CD4-positive, alpha-beta T cell treated with Interleukin-12 subunit alpha and Interleukin-12 subunit beta, for 1 hour (primary cell): ENCODE results near the gene ABCB10.
"Not testable (repeated sequence)": the region's sequence is repeated elsewhere in the genome, so short reads cannot be mapped to it uniquely, and the experiment has no call there.

Experiments used
- DNase-seq: peaks from one replicate; pipeline ENCODE4 v3.0.0-alpha.2; 2020

ABCB10 gene

DNA sequence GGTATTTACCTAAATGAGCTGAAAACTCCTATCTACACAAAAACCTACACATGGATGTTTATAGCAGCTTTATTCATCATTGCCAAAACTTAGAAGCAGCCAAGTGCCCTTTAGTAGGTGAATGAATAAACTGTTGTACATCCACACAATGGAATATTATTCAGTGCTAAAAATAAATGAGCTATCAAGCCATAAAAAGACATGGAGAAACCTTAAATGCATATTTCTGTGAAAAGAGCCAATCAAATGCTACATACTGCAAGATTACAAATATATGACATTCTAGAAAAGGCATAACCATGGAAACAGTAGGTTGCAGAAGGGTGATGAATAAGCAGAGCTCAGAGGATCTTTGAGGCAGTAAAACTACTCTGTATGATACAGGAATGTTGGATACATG, 23.3 kb downstream of the ABCB10 start:
- no peak for DNase-seq

GRCh38 chr1:229531326-229531725, 27.2 kb downstream of the ABCB10 start:
- no peak for DNase-seq

DNA sequence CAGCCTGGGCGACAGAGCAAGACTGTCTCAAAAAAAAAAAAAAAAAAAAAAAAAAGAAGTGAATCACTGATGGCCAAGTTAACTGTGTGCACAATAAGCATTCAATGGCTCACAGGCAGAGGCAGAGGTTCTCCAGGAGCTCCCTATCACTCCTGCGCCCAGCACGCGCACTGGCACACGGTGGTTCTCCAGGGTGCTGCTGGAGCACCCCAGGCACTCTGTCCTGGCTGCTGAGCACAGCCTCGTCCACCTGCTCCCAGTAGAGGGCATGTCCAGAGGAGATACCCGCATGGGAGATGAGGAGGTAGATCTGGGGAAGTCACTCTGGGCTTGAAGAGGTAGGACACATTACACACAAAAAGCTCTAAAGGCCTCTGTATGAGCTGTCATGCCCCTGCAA, 28.9 kb downstream of the ABCB10 start:
- no peak for DNase-seq

DNA sequence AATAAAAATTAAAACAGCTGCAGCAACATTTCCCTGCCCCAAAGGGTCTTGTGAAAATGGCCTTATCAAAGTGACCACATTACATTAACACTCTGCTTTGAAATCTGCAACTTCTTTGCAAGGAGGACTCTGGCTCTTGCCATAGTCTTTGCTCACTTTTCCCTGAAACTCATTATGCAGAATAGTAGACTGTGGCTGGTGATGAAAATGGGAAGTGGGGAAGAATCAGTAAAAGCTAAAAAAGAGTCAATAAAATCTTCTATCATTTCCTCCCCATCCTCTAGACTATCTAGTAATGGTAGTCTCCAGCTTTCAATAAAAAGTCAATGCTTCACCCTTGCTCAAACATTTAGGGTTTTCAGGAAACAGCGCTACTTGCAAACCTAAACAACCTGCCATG, 31.8 kb downstream of the ABCB10 start:
- no peak for DNase-seq

DNA sequence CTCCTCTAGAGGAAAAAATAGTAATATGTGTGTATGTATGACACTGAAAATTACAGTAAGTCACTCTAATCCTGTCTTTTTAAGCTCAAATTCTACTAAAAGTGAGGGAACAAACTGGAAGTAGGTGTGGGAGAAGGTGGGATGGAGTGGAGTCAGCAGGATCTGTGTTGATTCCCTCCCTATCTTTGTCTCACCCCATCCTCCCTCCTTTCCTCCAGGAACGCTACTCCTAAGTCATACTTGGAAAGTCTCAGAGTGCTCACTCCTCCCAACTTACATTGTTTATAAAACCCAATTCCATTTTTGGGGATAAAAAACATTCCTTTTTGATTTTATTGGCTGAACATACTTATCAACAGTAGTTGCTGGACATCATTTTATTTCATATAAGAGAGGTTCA, 35.5 kb downstream of the ABCB10 start:
- DNase-seq, result no peak

DNA sequence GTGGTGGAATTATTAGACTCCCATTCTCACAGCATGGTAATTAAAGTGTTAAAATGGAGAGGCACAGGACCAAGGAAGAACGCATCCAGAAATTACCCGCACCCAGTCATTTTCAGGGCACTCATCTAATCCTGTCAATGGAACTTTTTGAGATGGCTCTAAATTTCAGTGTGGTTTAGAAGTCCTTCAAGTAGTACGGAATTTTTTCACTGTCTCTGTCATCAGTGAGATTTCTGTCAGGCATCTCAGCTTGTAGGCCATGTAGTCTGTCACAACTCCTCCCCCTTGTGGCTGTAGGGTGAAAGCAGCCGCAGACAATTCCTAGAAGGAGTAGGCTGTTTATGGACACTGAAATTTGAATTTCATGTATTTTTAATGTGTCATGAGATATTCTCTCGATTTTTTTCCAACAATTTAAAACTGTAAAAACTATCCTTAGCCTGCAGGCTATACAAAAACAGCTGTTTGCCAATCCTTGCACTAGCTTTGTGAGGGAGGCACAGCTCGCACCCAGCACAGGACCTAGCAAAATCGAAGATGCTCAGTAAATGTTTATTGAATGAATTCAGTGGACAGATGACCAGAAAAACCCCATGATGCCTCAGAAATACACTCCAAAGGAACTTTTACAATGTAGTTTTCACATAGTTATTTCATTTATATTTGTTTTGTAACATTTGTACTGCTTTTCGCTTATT, 43.8 kb downstream of the ABCB10 start:
- peak; percentile 75 for DNase-seq

GRCh38 chr1:229511625-229512024, 46.9 kb downstream of the ABCB10 start:
- DNase-seq, result not testable (repeated sequence)

GRCh38 chr1:229511201-229511600, 47.3 kb downstream of the ABCB10 start:
- not testable (repeated sequence) for DNase-seq

GRCh38 chr1:229509576-229509975, 48.9 kb downstream of the ABCB10 start:
- no peak for DNase-seq

GRCh38 chr1:229508823-229509337, 49.6 kb downstream of the ABCB10 start:
- no peak for DNase-seq

DNA sequence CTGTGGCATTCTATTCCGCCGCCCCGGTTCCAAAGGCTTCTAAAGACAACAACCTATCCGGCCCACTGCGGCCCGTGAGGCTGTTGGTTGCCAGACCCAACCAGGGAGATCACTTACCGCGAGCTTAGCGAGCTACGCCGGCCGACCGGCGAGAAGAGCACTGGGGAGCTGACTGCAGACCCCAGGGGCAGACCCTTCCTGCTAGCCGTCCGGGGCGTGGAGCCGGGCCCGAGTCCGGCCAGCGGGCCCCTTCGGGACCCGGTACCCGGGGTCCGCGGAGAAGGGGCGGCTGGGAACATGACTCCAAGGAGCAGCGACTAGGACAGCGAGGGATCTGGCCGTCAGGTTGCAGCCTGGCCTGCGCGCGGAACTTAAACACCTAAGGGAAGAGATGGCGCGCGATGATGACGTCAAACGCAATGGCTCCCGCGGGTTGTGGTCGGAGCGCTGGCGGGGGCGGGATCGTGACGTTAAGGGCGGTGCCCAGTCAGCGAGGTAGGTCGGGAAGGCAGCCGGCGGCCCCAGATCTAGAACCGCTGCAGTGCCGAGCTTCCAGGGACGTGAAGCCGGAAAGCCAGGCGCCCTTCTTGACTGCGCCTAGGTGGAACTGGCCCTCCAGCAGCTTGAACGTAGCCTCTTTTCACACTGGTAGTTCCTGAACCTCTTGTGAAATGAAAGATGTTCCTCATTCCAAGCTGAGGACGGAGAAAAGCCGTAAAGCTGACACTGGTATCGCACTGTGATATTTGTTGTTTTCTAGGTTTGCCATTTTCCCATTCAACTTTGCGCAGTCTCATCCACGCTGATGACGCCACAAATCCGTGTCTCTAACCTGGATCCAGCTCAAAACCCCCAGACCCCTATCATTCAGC, 50.3 kb downstream of the ABCB10 start, which contains the start of gene NUP133:
NUP133 (minus strand) TSS at position 391 of the 872 bp plus-strand sequence; CDS start at position 299, 92 bp downstream.
- DNase-seq, result peak; percentile 97

DNA sequence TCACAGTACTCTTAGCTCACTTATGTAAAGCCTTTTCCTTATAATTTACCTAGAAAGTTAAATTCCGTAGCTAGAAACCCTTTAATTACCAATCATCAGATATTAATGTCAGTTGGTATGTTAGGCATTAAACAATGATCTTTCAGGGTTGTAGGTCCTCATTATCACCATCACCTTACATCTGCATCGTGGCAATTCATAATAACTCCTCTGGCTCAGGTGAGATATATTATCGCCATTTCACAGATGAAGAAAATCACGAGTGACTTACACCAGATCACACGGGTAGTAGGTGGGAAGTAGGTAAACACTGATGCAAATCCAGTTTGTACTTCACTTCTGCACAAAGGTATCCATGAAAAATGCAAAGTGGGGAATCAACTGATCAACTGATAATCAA, 51.0 kb downstream of the ABCB10 start:
- peak; percentile 12 for DNase-seq

DNA sequence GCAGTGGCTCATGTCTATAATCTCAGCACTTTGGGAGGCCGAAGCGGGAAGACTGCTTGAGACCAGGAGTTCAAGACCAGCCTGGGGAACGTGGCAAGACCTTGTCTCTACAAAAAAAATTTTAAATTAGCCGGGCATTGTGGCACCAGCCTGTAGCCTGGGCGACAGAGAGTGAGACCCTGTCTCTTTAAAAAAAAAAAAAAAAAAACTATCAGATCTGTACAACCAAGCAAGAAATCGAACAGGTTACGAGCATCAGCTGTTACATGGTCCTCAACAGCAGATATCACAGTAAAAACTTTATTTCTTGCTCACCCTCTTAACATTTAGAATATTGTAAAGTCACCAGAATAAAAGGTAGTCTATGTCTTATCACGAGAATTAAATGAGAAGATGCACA, 51.9 kb downstream of the ABCB10 start:
- DNase-seq, result no peak

DNA sequence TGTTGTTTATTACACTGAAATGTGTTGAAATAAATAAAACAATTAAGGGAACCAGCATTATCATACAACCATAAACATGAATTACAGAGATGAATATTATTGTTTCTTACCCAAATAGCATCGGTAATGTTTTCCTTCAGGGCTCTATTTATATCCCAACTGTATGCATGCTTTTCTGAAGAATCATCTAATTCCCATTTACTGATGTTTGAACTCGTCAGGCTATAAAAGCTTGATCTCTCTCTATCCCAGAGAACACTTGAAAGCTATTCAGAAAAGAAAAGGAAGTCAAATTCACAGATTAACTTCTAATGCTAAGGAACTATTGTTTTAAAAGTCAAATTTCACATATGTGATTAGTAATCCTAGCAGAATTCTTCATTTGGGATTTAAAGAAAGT, 62.7 kb downstream of the ABCB10 start:
- no peak for DNase-seq

GRCh38 chr1:229487181-229487580, 71.3 kb downstream of the ABCB10 start:
- no peak for DNase-seq

DNA sequence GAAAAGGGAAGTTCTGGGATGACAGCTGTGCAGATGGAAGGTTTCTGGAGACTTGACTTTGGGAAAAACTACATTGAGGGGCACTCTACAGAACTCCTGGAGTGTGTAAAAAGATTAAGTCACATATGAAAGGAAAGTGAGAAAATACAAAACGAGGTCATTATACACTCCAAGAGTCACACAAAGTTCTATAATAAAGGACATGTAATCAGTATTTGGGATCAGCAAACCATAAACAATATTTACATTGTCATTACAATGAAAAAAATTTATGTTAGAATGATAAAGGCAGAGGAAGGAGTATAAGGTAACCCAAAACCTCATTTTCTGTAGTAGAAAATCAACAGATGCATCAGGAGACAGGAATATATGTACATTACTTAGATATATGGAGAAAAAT, 73.2 kb downstream of the ABCB10 start:
- no peak for DNase-seq

DNA sequence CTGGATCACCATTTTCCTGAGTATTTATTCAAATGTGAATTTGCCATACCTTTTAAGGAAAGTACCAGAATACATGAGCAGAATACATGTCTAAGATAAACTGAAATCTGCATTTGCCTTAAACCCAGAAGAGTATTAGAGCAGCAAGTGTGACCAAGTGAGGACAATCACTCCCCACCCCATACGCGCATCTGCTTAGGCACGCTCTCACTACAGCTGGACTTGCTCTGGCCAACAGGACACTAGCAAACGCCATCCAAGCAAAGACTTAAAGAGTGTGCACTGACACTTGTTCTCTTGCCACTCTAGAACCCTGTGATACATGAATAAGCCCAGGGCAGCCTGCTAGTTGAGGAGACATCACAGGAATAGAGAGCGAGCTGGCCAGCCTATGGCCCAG, 76.0 kb downstream of the ABCB10 start:
- DNase-seq, result no peak

DNA sequence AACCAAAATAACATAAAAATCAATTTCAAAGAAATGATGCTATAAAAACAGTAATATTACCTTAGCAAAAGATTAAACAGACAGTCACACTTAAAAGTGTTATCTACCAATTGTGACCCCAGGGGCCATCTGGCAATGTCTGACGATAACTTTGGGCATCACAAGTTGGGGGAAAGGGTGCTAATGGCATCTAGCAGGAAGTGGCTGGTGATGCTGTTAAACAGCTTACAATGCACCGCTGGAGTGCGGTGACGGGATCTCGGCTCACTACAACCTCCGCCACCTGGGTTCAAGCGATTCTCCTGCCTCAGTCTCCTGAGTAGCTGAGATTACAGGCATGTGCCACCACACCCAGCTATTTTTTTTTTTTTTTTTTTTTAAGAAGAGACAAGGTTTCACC, 78.0 kb downstream of the ABCB10 start:
- DNase-seq, result no peak

DNA sequence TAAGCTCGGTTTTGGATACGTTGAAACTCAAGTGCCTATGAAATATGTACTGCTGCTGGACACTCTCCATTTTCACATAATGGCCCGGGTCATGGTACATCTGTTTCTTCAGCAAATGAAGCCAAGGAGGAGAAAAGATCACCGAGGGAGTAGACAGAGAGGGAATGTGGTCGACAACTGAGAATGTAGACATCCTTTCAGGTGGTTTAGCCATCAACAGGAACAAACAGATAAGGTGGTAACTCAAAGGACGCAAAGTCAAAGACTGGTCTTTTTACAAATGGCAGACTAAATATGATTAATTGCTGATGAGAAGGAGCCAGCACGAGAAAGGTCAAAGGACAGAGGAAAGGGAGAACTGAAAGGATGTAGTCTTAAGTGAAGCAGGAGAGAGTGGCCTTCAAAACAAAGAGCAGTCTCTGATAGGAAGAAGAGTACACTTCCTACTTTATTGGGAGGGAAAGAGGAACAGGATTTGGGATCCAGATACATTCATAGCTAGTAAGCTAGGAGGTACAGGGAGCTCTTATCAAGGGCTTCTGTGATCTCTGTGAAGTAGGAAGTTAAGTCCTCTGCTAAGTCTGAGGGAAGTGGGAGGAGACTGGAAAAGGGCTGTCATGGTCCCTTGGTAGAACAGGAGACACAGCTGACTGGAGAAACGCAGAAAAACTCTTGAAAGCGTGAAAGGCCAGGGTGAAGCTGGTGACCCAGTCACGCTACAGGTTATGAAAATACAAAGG, 78.7 kb downstream of the ABCB10 start:
- DNase-seq, result no peak

DNA sequence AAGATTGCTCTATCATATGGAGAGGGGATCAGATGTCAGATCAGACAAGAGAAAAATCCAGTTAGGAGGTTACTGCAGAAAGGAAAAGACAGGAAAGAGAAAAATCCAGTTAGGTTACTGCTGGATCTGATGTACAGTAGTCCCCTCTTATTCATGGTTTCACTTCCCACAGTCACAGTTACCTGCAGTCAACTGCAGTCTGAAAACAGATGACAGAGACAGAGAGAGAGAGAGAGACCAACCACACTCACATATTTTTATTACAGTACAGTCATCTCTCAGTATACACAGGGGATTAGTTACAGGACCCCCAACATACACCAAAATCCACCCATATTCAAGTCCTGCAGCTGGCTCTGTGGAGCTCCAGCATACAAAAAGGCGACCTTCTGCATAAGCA, 79.7 kb downstream of the ABCB10 start:
- DNase-seq, result no peak

DNA sequence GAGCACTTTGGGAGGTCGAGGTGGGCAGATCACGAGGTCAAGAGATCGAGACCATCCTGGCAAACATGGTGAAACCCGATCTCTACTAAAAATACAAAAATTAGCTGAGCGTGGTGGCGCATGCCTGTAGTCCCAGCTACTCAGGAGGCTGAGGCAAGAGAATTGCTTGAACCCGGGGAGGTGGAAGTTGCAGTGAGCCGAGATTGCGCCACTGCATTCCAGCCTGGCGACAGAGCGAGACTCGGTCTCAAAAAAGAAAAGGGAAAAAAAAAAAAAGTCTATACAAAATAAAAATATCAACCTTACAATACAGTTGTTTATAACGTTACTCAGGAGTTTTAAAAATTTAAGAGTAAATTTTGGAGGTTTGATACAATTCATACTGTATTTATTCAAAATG, 82.6 kb downstream of the ABCB10 start:
- not testable (repeated sequence) for DNase-seq

DNA sequence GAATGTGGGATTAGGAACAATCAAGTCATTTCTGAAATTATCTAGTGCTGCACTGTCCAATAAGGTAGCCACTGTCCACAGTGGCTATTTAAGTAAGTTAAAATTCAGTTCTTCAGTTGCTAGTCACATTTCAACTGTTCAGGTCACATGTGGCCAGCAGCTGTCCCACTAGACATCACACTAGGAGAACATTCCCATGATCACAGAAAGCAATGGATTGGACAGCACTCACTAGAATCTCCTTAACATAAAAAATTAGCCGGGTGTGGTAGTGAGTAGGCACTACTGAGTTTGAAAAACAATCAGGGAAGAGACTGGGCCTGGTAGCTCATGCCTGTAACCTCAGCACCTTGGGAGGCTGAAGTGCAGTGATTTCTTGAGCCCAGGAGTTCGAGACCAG, 84.0 kb downstream of the ABCB10 start:
- DNase-seq, result no peak

DNA sequence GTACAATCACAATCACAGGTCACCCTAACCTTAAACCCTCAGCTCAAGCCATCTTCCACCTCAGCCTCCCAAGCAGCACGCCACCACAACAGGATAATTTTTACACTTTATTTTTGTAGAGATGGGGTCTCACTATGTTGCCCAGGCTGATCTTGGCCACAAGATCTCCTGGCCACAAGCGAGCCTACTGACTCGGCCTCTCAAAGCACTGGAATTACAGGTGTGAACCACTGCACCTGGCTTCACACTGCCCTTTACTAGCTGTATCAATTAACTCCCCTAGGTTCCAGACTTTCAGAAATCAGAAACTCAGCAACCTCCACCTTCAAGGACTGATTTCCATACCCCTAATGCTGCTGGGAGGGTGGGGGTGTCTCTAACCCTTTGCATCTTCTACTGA, 87.3 kb downstream of the ABCB10 start:
- DNase-seq, result no peak
